Stimulated activated CD4-positive, alpha-beta T cell treated with anti-CD3 and anti-CD28 coated beads, Interleukin-12 subunit alpha, Interleukin-12 subunit beta, amount 100 ng/mL, for 24 hours (primary cell): ENCODE measurements around the gene TNPO2.
"Not testable (repeated sequence)": the region's sequence is repeated elsewhere in the genome, so short reads cannot be mapped to it uniquely, and the experiment has no call there.

Source experiments
- DNase-seq, 2 experiments: peaks; one replicate each; pipeline ENCODE4 v3.0.0-alpha.2; 2020; ENCODE audit warnings: low read depth in 2 of 2

Gene TNPO2

DNA sequence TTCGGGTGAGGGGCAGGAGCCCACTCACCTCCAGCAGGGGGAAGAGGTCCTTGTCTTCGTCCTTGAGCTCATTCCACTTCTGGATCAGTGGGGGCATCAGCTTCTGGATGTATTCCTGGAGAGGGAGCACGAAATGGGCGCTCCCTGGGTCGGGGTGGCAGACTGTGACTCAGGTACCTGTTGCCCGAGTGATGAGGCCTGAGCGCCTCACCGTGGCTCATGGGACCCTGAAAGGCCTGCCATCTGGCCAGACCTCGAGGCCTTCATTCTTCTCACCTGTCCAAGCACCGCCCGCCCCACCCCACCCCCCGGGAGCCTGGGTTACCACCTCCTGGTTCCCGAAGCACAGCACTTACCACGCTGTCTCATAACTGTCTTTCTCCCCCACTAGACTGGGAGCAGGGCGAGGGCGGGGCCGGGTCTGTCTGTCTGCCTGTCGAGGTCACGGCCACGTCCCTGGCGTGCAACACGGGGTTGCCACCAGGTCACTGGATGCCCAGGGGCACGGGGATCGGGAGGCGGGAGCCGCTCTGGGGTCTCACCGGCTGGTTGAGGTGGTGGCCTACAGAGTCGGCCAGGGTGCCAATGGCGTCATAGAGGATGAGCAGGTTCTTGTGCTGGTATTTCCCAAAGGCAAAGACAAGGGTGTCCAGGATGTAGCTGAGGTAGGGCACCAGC lies 17.9 kb downstream of the TNPO2 start:
- no peak for DNase-seq

- DNase-seq = no peak
Measured at GRCh38 chr19:12705169-12705568, 18.6 kb downstream of the TNPO2 start.

DNA sequence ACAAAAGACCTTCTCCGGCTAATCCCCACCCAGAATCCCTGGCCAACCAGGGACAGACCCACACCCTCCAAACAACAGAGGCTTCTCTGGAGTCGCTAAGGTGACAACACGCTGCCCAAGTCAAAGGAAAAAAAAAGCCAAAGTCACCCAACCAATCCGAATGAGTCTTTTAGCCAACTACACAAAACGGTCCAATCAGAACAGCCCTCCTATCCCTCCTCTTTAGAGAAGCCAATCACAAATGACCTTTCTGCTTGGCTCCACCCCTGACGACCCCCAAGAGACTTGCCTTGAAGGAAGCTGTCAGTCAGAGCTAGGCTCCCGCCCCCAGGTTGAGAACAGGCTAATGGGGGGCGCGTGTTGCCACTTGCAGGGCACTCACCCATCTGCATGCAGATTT lies 20.7 kb downstream of the TNPO2 start:
- DNase-seq = no peak

DNA sequence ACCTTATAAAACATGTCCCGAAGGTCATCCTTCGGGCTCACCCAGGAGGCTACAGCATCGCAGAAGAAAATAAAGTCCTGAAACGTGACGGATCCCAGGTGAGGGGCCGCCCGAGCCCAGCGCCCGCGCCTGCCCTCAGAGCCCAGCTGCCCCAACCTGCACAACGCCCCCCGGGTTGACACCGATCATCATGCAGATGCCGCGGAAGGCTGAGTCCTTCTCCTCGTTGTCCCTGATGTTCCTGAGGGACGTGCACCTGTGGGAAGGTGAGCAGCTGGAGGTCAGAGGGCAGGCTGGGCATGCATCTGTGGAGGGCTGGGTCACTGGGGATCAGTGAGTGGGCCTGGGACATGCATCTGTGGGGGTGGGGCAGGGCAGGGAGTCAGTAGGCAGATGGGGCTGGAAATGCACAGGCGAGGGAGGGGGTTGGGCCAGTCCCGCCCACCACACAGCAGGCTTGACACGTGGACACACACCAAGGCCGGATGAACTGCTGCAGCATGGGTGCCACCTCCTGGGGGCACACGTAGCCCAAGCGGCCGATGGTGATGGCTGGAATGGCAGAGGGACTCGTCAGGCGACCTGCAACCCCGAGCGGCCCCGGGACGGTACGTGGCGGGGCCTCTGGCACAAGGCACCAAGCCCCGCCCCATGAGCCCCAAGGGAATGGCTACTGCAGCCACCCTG lies 22.0 kb downstream of the TNPO2 start:
- DNase-seq = no peak

DNA sequence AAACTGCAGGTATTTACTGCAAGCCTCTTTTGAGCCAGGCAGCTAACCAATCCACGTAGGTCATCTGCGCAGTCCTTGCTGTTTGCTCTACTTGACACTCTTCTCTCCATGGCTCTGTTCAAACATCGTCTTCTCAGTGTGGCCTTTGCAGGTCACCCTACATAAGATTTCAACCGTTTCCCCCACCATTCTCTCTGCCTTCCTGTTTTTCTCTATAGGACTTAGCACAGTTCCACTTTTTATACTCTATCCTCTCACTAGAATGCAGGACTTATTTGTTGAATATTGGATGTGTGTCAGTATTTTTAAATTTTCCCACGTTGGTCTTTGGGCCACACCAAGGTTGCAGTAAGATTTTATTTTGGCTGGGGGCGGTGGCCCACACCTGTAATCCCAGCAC lies 25.6 kb downstream of the TNPO2 start:
- no peak for DNase-seq

GRCh38 chr19:12697425-12697824 lies 26.3 kb downstream of the TNPO2 start:
- DNase-seq = not testable (repeated sequence)

DNA sequence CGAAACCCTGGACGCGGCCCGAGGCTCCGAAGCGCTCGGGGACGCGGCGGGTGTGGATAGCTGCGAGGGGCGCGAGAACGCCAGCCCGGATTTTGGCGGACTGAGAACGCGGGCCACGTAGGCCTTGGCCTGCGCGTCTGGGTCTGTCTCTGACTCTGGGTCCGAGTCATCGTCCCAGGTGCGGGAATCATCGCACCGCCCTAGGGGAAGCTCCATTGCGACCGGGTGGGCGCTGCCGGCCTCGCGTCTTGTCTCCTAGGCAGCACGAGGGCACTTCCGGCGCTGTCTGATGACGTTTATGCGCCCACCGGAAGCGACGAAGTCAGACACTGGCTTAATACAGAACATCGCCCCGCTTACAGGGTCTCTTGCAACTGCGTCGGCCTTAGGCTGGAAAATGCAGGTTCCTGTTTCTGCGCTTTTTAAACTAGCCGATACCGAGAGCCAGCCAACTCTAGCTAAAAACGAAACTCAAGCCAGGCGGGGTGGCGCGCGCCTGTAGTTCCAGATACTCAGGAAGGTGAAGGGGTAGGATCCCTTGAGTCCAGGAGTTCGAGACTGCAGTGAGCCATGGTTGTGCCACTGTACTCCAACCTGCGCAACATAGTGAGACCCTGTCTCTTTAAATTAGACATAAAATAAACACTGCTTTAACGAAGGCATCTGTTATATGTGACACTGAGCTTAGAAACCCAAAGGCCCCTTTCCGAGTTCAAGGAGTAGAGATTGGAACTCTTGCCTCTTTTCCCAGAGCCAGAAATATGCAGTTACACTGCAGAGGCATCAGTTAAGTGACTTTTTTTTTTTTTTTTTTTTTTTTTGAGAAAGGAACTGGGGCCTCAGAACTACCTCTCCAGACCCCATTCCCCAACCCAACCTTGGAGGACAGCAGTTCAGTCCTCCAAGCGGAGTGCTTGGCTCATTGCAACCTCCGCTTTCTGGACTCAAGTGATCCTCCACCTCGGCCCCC lies 27.1 kb downstream of the TNPO2 start, which contains the start of gene FBXW9:
TSS of gene FBXW9 (minus strand) at position 266 of the 970 bp plus-strand sequence. CDS start at position 216, 50 bp downstream.
- peak; percentile 95 to 98 for DNase-seq

DNA sequence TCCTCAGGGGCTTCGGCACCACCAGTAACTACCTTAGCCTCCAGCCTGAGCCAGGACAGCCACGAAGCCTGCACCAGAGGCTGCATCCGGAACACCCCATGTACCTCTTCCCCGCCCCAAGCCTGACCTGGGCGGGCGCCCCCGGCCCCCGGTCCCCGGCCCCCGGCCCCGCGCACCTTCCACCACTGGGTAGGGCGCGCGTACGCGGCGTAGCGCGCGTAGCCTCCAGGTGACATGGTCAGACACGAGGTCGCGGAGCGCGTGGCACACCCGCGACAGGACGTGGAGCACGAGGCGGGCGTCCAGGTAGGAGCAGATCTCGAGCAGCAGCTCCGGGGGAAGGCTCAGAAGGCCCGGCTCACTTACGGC lies 27.8 kb downstream of the TNPO2 start:
- no peak for DNase-seq

GRCh38 chr19:12695514-12695913 lies 28.2 kb downstream of the TNPO2 start:
- DNase-seq = no peak

GRCh38 chr19:12695096-12695495 lies 28.6 kb downstream of the TNPO2 start:
- no peak for DNase-seq

- DNase-seq = no peak
Measured at GRCh38 chr19:12694641-12695040, 29.1 kb downstream of the TNPO2 start.

- DNase-seq = no peak
Measured at GRCh38 chr19:12692960-12693359, 30.8 kb downstream of the TNPO2 start.

- DNase-seq = no peak
Measured at GRCh38 chr19:12689581-12690216, 34.0 kb downstream of the TNPO2 start.

DNA sequence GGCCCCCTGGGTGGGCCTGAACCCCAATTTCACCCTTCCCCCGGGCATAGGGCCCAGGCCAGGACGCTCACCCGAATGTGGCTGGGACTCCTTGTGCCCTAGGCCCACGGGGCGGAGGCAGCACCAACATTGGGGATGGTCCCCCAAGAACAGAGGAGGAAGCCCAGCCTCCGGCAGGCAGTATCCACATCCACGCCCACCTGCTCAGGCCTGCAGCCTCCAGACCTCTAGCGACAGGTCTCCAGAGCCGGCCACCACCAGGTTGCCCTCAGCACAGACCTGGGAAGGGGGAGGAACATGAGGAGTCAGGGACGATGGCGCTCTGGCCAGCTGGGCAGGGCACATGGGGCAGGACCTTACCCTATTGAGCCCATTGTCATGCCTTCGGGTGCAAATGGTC lies 34.7 kb downstream of the TNPO2 start:
- no peak for DNase-seq

DNA sequence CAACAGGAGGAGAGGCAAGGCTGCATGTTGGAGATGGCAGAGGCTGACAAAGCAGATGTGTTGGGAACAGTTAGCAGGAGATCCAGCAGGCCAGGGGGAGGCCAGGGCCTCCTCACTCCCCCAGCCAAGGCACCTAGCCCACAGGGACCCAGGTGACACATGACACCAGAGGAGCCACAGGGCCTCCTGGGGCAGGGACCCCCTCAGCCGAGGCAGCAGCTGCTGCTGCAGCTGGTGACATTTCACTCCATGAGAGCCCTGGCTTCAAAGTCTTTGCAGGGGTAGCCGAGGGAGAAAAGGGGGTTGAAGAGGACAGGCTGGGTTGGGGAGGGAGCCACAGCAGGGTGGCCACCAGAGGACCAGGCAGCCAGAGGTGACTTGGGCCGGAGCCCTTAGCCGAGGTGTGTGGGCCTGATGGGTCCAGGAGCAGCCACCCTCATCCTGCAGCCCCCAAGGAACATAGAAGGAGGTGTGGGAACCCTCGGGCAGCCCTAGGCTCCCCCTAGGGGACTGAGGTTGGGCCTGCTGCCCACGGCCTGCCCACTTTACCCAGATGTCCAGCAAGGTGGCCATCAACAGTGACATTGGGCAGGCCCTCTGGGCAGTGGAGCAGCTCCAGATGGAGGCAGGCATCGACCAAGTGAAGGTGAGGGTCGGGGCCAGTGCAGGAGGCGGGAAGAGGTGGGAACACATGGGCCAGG lies 36.1 kb downstream of the TNPO2 start, which contains the start of gene GNG14:
TSS of gene GNG14 (plus strand) at position 503 of the 701 bp plus-strand sequence. CDS start at position 554, 51 bp downstream.
- DNase-seq = no peak

DNA sequence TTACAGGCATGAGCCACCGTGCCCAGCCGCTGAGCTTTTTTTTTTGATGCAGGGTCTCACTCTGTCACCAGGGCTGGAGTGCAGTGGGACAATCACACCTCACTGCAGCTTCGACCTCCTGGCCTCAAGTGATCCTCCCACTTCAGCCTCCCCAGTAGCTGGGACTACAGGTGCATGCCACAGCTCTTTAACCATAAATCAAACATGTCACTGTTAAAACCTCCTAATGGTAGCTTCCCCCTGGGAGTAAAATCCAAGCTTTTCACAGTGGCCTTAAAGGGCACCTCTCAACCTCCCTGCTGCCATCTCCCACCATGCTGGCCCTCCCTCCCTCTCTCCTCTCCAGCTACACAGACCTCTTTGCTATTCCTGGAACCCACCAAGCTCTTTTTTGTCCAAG lies 37.9 kb downstream of the TNPO2 start:
- DNase-seq = no peak

GRCh38 chr19:12681074-12681987 lies 42.4 kb downstream of the TNPO2 start, which contains the start of gene DHPS:
Gene DHPS, minus strand, starts transcription at chr19:12681880. Its CDS starts 114 bp downstream, at chr19:12681766.
- peak; percentile 76 to 88 for DNase-seq

- no peak for DNase-seq
Measured at GRCh38 chr19:12680034-12680433, 43.7 kb downstream of the TNPO2 start.

DNA sequence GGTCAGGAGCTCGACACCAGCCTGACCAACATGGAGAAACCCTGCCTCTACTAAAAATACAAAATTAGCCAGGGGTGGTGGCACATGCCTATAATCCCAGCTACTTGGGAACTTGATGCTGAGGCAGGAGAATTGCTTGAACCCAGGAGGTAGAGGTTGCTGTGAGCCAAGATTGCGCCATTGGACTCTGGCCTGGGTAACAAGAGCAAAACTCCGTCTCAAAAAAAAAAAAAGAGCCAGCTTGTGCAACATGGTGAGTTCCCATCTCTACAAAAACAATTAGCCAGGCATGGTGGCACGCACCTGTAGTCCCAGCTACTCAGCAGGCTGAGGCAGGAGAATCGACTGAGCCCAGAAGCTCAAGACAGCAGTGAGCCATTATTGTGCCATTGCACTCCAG lies 45.7 kb downstream of the TNPO2 start:
- not testable (repeated sequence) for DNase-seq

DNA sequence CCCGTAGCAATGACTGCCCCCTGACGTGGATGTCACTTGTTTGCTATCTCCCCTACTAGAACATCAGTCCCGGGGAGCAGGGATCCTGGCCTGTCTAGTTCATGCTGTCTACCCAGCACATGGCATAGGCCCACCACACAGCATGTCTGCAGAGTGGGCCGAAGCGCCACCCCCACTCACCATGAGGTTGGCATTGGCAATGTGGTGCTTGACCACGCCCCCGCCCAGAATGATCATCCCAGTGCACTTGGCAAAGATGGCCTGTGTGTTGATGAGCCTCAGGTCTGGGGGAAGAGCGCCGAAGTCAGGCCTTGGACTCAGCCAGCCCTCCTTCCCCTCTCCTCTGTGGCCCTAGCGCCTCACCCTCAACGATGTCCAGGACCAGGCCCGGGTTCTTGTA lies 46.8 kb downstream of the TNPO2 start:
- DNase-seq = no peak
